Esophagus squamous epithelium (tissue), 5 donors: ENCODE data around the gene WFS1. TPM values are rescaled to one million over a fixed set of nuclear protein-coding genes. Genes with fewer than 3 reads are reported as not detected.
A peak's percentile ranks its signal among the peaks of the same experiment; 100 is the strongest.

Experiments used
- DNase-seq: peaks from one replicate; lab custom pipeline; 2025; lab: John Stamatoyannopoulos, UW
- H3K27ac ChIP-seq, 4 donors: fragments of 200-600 bp; sonication (generic); one replicate each; pipeline ENCODE4 v1.5.1; 2016 to 2019; ENCODE audit warnings: mild to moderate bottlenecking in 1 of 4
- H3K27me3 ChIP-seq, 4 donors: fragments of 200-600 bp; sonication (generic); 1 replicate in 3 of 4; 2 replicates in 1 of 4; pipeline versions ENCODE4 v1.5.1 to v1.6.0; 2017 to 2021; ENCODE audit warnings: antibody characterized with exemption in 1 of 4
- H3K36me3 ChIP-seq, 3 donors: fragments of 200-600 bp; sonication (generic); one replicate each; pipeline ENCODE4 v1.5.1; 2016 to 2019
- H3K4me1 ChIP-seq, 3 donors: fragments of 200-600 bp; sonication (generic); one replicate each; pipeline ENCODE4 v1.5.1; 2017 to 2019
- H3K4me3 ChIP-seq, 4 donors: fragments of 200-600 bp; sonication (generic); 1 replicate in 3 of 4; 2 replicates in 1 of 4; pipeline ENCODE4 v1.5.1; 2016 to 2019; ENCODE audit warnings: mild to moderate bottlenecking in 2 of 4, moderate library complexity in 1 of 4
- H3K9me3 ChIP-seq, 3 donors: fragments of 200-600 bp; sonication (generic); one replicate each; pipeline ENCODE4 v1.5.1; 2016 to 2019
- CTCF ChIP-seq, 6 experiments: fragments of 450-650 bp in 4 of 6; fragments of 200-600 bp in 2 of 6; sonication (generic) in 2 of 6; IDR thresholded peaks; one replicate each; pipeline ENCODE4 v1.5.1; 2016 to 2019; ENCODE audit warnings: antibody characterized with exemption in 6 of 6, mild to moderate bottlenecking in 4 of 6, moderate library complexity in 4 of 6
- POLR2A ChIP-seq, 4 donors: fragments of 450-650 bp; IDR thresholded peaks; one replicate each; pipeline ENCODE4 v1.6.1; 2017; ENCODE audit warnings: antibody characterized with exemption in 4 of 4, mild to moderate bottlenecking in 4 of 4, moderate library complexity in 3 of 4
- WGBS, 2 donors: methylation state at CpG; one replicate each; pipeline ENCODE4 v1.1.5; 2018; 5-methylcytosine and 5-hydroxymethylcytosine counted together
- intact Hi-C: fragments of 100-400 bp; cut with DNase I; formaldehyde crosslinking; loops from one replicate; pipeline ENCODE4 v1.15.0; 2022
- total RNA-seq, 4 donors: library from RNA; depleted of rRNA; stranded (reverse); fragments of >200 nt; gene quantifications; one replicate each; pipeline ENCODE4 v1.1.0, GENCODE V29; 2016
- donor health status: DM: yes; HTN: yes; CAD: no.

Gene WFS1
- total RNA-seq, 4 donors from 2014 or later, result 6.5 to 20.4 (median 9.6) TPM

GRCh38 chr4:6248394-6248793 lies 21.3 kb upstream of the WFS1 start:
- intact Hi-C loops, result no loop called here
- 40 to 50% methylated on average over 2 to 7 of the region's 10 CpGs for WGBS, 2 donors

GRCh38 chr4:6250235-6250983 lies 19.2 kb upstream of the WFS1 start:
- Histone ChIP-seq H3K36me3 (no peaks in the 10 kb centered on the region), H3K27ac (no peak overlapping the region), H3K9me3 (peaks cover 0 to 5% (median 2%) of the 10 kb centered on the region in 3 donors), H3K27me3 (peaks cover 0 to 56% (median 2%) of the 10 kb centered on the region in 4 donors), H3K4me3 (no peak overlapping the region), H3K4me1 (peaks cover 0 to 10% (median 0%) of the 10 kb centered on the region in 3 donors)
- 16 to 17% methylated on average over 15 of the region's 15 CpGs for WGBS, 2 donors
- no peak for DNase-seq
- TF ChIP-seq POLR2A (IDR thresholded peaks at IDR 0.05) (no peak), CTCF (IDR thresholded peaks at IDR 0.05) (peak; percentile 47 to 88 (median 82))
- intact Hi-C loops, result loop anchor here (2.0 to 10.0 kb wide), 2 partner anchors 76 to 294 kb away; no protein-coding TSS in a partner anchor

More at GRCh38 chr4:6248394-6248793, 21.3 kb upstream of the WFS1 start:
- Histone ChIP-seq H3K27me3 (peaks cover 0 to 70% (median 3%) of the 10 kb centered on the region in 4 donors), H3K9me3 (peaks cover 0 to 23% (median 17%) of the 10 kb centered on the region in 3 donors), H3K4me3 (no peak overlapping the region), H3K36me3 (no peaks in the 10 kb centered on the region), H3K4me1 (peaks cover 0 to 13% (median 0%) of the 10 kb centered on the region in 3 donors), H3K27ac (no peak overlapping the region)
- TF ChIP-seq POLR2A (IDR thresholded peaks at IDR 0.05) (no peak), CTCF (IDR thresholded peaks at IDR 0.05) (no peak)
- DNase-seq, result no peak

- peaks cover 0 to 6% (median 0%) of the 10 kb centered on the region in 3 donors for H3K4me1 ChIP-seq
- H3K27me3 ChIP-seq, result peaks cover 0 to 56% (median 0%) of the 10 kb centered on the region in 4 donors
- no peak for DNase-seq
- 0% methylated on average over 1 of the region's 1 CpG for WGBS, 2 donors
- no peak overlapping the region for H3K4me3 ChIP-seq
- H3K36me3 ChIP-seq, result no peaks in the 10 kb centered on the region
- no peak overlapping the region for H3K27ac ChIP-seq
- TF ChIP-seq POLR2A (IDR thresholded peaks at IDR 0.05), result no peak
- TF ChIP-seq CTCF (IDR thresholded peaks at IDR 0.05), result no peak
- intact Hi-C loops, result loop anchor here (2.0 to 10.0 kb wide), 2 partner anchors 76 to 294 kb away; no protein-coding TSS in a partner anchor
- no peaks in the 10 kb centered on the region for H3K9me3 ChIP-seq
These were observed 18.7 kb upstream of the WFS1 start for GRCh38 chr4:6250984-6251295.

GRCh38 chr4:6251365-6251764 lies 18.3 kb upstream of the WFS1 start:
- no peaks in the 10 kb centered on the region for H3K36me3 ChIP-seq
- H3K9me3 ChIP-seq, result no peaks in the 10 kb centered on the region
- DNase-seq, result no peak
- 89 to 96% methylated on average over 10 of the region's 14 CpGs for WGBS, 2 donors
- peaks cover 0 to 55% (median 0%) of the 10 kb centered on the region in 4 donors for H3K27me3 ChIP-seq
- intact Hi-C loops, result loop anchor here (2.0 to 10.0 kb wide), 2 partner anchors 75 to 293 kb away; no protein-coding TSS in a partner anchor
- H3K4me1 ChIP-seq, result peaks cover 0 to 6% (median 0%) of the 10 kb centered on the region in 3 donors
- TF ChIP-seq CTCF (IDR thresholded peaks at IDR 0.05), result no peak
- no peak for TF ChIP-seq POLR2A (IDR thresholded peaks at IDR 0.05)
- no peak overlapping the region for H3K4me3 ChIP-seq
- no peak overlapping the region for H3K27ac ChIP-seq

- TF ChIP-seq CTCF (IDR thresholded peaks at IDR 0.05) (no peak), POLR2A (IDR thresholded peaks at IDR 0.05) (no peak)
- WGBS, 2 donors, result 53 to 60% methylated on average over 4 of the region's 8 CpGs
- H3K36me3 ChIP-seq, result no peaks in the 10 kb centered on the region
- DNase-seq, result no peak
- H3K27ac ChIP-seq, result no peak overlapping the region
- H3K27me3 ChIP-seq, result peaks cover 0 to 49% (median 0%) of the 10 kb centered on the region in 4 donors
- no peak overlapping the region for H3K4me3 ChIP-seq
- H3K9me3 ChIP-seq, result no peaks in the 10 kb centered on the region
- intact Hi-C loops, result loop anchor here (10.0 kb wide), 1 partner anchor 293 kb away; no protein-coding TSS in a partner anchor
- H3K4me1 ChIP-seq, result peaks cover 0 to 6% (median 0%) of the 10 kb centered on the region in 3 donors
These were observed 17.6 kb upstream of the WFS1 start for GRCh38 chr4:6252051-6252450.
